AG04449 (cell line): ENCODE data around the gene MAML2.

Experiments used
- CTCF ChIA-PET: fragments of 350-600 bp; formaldehyde crosslinking; extraction: SDS; loops from one replicate; lab custom pipeline; 2021; ENCODE audit warnings: antibody characterized with exemption; lab: Yijun Ruan, JAX
- POLR2A ChIA-PET: fragments of 400-600, 350-600 bp; formaldehyde crosslinking; extraction: SDS; loops from one replicate; lab custom pipeline; 2020; ENCODE audit warnings: antibody characterized with exemption, inconsistent platforms; lab: Yijun Ruan, JAX
- DNase-seq: peaks from one replicate; pipeline ENCODE4 v3.0.0-alpha.2; 2010; ENCODE audit warnings: low read depth, low spot score
- H3K4me3 ChIP-seq: 2 replicates; pipeline ENCODE4 v1.5.1; 2011; ENCODE audit warnings: low read depth, mild to moderate bottlenecking, control low read depth, low read length
- TF ChIP-seq, protein P1 (sequence below): IDR thresholded peaks from one replicate; pipeline ENCODE4 v1.5.1; 2011; ENCODE audit warnings: mild to moderate bottlenecking, moderate library complexity, low read length, control low read depth, inconsistent platforms; ENCODE audit not compliant: insufficient read depth; ENCODE audit errors: missing control alignments

MAML2 gene

DNA sequence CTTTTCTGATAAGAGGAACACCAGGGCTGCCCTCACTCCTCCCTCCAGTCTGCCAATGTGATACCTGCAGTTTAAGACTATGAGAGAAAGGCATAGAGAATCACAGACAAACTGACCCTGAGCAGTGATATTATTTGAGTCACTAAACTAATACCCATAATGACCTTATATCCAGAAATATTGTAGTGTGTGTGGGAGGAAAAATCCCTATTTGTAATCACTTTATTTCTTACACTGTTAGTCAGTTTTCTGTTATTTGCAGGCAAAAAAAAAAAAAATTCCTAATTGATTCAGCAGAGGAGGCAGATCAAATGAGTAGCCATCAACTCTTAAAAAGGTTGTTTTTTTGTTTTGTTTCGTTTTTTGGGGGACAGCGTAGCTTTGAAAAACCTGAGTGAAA, 82.5 kb downstream of the MAML2 start:
- ChIA-PET POLR2A (interaction anchor here (0.6 kb wide), 1 partner anchor 116 kb away, joined by 3 read pairs; no protein-coding TSS in a partner anchor), CTCF (interaction anchor here (1.1 kb wide), 1 partner anchor 15 kb away, joined by 3 read pairs; no protein-coding TSS in a partner anchor)
- TF ChIP-seq, protein P1, sequence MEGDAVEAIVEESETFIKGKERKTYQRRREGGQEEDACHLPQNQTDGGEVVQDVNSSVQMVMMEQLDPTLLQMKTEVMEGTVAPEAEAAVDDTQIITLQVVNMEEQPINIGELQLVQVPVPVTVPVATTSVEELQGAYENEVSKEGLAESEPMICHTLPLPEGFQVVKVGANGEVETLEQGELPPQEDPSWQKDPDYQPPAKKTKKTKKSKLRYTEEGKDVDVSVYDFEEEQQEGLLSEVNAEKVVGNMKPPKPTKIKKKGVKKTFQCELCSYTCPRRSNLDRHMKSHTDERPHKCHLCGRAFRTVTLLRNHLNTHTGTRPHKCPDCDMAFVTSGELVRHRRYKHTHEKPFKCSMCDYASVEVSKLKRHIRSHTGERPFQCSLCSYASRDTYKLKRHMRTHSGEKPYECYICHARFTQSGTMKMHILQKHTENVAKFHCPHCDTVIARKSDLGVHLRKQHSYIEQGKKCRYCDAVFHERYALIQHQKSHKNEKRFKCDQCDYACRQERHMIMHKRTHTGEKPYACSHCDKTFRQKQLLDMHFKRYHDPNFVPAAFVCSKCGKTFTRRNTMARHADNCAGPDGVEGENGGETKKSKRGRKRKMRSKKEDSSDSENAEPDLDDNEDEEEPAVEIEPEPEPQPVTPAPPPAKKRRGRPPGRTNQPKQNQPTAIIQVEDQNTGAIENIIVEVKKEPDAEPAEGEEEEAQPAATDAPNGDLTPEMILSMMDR, result no peak
- DNase-seq, result no peak
- H3K4me3 ChIP-seq, result no peak overlapping the region

- TF ChIP-seq, protein P1, result no peak
- ChIA-PET POLR2A (no interaction called here), CTCF (interaction anchor here (1.1 kb wide), 1 partner anchor 16 kb away, joined by 3 read pairs; no protein-coding TSS in a partner anchor)
- DNase-seq, result no peak
- no peak overlapping the region for H3K4me3 ChIP-seq
These were observed 82.9 kb downstream of the MAML2 start for GRCh38 chr11:96260067-96260511.

DNA sequence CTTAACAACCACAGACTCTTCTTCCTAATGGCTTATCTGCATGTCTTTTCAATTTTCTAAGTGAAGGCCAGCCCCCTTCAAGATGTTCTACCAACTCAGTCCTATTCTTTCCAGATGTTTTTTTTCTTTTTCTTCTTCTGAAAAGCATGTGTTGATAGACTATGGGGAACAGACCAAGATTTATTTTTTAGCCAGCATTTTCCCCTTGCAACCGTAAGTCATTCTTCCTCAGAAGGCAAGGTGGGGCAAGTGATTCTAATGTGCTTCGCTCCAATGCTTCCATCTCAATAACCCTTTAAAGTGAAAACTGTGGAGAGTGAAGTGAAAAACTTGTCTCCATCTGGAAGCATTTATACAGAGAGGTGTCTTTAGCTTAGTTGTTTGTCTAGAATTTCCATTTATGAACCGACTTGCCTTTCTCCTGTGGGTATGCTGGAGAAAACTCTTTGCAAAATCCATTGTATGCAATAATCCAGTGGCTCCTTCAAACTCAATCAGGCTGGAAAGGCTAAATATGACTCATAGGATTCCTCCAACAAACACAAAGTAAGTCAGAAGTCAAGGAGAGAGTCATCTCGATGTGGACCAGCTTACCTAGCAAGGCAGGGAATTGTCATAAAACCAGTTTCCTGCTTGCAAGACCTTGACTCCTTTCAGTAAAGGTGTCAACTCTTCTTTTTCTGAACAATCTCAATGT, 83.7 kb downstream of the MAML2 start:
- DNase-seq, result no peak
- TF ChIP-seq, protein P1, result no peak
- H3K4me3 ChIP-seq, result no peak overlapping the region
- ChIA-PET POLR2A (no interaction called here), CTCF (interaction anchor here (1.0 kb wide), 1 partner anchor 20 kb away, joined by 3 read pairs; no protein-coding TSS in a partner anchor)

DNA sequence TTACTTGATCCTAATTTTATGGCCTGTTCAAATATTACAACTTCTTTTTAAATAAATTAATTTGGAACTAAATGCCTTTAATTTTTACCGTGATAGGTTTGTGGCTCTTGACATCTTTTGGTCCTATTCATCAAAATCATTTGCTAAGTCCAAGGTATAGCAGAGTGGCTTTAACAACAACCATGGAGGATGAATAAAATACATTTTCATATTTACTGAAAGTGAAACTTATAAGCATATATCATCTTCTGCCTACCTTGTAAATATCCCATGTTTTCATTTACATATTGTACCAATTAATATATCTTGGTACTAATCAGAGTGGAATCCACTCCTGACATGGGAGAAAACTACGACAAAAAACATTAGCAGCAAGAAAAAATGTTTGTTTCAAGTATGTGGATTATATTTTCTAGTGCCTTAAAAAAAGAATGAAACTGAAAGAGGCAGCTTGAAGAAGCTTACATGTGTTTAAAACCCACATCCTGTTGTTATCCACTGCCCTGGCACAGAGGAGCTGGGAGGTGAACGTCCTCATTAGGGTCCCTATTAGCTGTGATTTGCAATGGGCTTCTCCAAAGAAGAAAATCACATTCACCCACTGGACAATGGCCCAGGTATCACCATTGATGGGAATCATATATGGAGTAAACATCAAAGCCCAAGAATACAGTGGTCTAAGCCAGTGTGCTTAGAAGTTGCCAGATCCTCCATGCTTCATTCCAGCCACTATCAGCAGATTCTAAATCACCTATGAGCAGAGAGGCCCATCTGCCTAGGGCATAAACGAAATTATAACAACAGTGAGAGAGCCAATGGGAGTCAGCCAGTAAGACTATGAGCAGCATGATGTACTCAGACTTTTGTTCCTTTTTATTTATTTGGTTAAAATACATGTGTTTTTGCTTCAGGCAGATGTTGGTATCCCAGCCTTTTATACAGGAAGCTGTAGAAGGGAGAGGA, 84.7 kb downstream of the MAML2 start:
- TF ChIP-seq, protein P1, result no peak
- DNase-seq, result no peak
- no peak overlapping the region for H3K4me3 ChIP-seq
- ChIA-PET CTCF (no interaction called here), POLR2A (no interaction called here)

DNA sequence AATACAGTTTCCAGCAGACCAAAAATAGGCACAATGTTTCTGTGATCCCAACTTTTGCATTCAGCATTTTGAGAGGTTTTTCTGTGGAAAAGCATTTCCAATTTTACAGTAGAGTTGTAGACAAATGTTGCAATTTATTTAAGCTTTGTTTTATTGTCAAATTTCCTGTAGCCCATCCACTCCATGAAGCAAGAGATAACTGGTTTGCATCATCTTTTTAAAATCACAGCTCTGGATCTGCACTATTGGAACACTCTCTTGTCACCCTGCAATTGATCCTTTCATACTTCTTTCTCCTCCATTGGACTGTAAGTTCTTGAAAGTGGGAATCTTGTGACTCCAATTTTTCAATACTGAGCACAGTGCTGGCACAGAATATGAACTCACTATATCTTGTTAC, 86.0 kb downstream of the MAML2 start:
- DNase-seq, result no peak
- TF ChIP-seq, protein P1, result no peak
- no peak overlapping the region for H3K4me3 ChIP-seq
- ChIA-PET POLR2A (interaction anchor here (1.3 kb wide), 1 partner anchor 86 kb away, joined by 3 read pairs; the partner anchor contains the start of gene MAML2), CTCF (interaction anchor here (0.7 to 1.5 kb wide), 2 partner anchors 13 to 101 kb away, joined by 3 to 4 read pairs; no protein-coding TSS in a partner anchor)
